Ectodermal cell (in vitro differentiated cells): Measurements from ENCODE around the gene STARD8.

Experiments used
- H3K27ac ChIP-seq: 2 replicates; pipeline ENCODE4 v1.7.0; 2013; ENCODE audit warnings: mild to moderate bottlenecking, low read depth, low read length; ENCODE audit not compliant: insufficient read depth, poor library complexity, severe bottlenecking
- H3K27me3 ChIP-seq: 2 replicates; pipeline ENCODE4 v1.7.0; 2013; ENCODE audit warnings: mild to moderate bottlenecking, low read length; ENCODE audit not compliant: insufficient read depth, control insufficient read depth, poor library complexity, severe bottlenecking
- H3K36me3 ChIP-seq: one replicate; pipeline ENCODE4 v1.7.0; 2013; ENCODE audit warnings: low read length; ENCODE audit not compliant: control insufficient read depth, insufficient read depth
- H3K4me1 ChIP-seq: one replicate; pipeline ENCODE4 v1.7.0; 2013; ENCODE audit warnings: low read length; ENCODE audit not compliant: control insufficient read depth, insufficient read depth
- H3K4me3 ChIP-seq: 2 replicates; pipeline ENCODE4 v1.7.0; 2013; ENCODE audit warnings: low read depth, low read length, control low read depth; ENCODE audit not compliant: insufficient read depth
- H3K9me3 ChIP-seq: 2 replicates; pipeline ENCODE4 v1.7.0; 2013; ENCODE audit warnings: mild to moderate bottlenecking, low read length, moderate library complexity; ENCODE audit not compliant: control insufficient read depth
- WGBS, 2 experiments: methylation state at CpG; one replicate each; pipeline ENCODE4 v1.1.7; 2013; ENCODE audit warnings: missing lambda C conversion rate in 2 of 2; 5-methylcytosine and 5-hydroxymethylcytosine counted together

Gene STARD8

GRCh38 chrX:68714856-68715255 lies 67.4 kb downstream of the STARD8 start:
- H3K4me1 ChIP-seq = peaks cover 6% of the 10 kb centered on the region
- no peak overlapping the region for H3K4me3 ChIP-seq
- H3K9me3 ChIP-seq = no peaks in the 10 kb centered on the region
- no peaks in the 10 kb centered on the region for H3K27me3 ChIP-seq
- H3K27ac ChIP-seq = no peak overlapping the region
- WGBS, 2 experiments = 95 to 98% methylated on average over 3 of the region's 3 CpGs
- H3K36me3 ChIP-seq = no peaks in the 10 kb centered on the region

GRCh38 chrX:68717196-68717595 lies 69.7 kb downstream of the STARD8 start:
- Histone ChIP-seq H3K36me3 (no peaks in the 10 kb centered on the region), H3K27me3 (no peaks in the 10 kb centered on the region), H3K9me3 (no peaks in the 10 kb centered on the region), H3K27ac (no peak overlapping the region), H3K4me1 (peaks cover 6% of the 10 kb centered on the region), H3K4me3 (no peak overlapping the region)
- 89 to 95% methylated on average over 13 of the region's 13 CpGs for WGBS, 2 experiments

GRCh38 chrX:68717663-68718442 lies 70.4 kb downstream of the STARD8 start:
- Histone ChIP-seq H3K36me3 (no peaks in the 10 kb centered on the region), H3K27ac (no peak overlapping the region), H3K4me1 (peaks cover 6% of the 10 kb centered on the region), H3K9me3 (no peaks in the 10 kb centered on the region), H3K27me3 (no peaks in the 10 kb centered on the region), H3K4me3 (no peak overlapping the region)
- 95% methylated on average over 24 of the region's 24 CpGs for WGBS, 2 experiments

GRCh38 chrX:68718443-68718820 lies 71.0 kb downstream of the STARD8 start:
- H3K4me3 ChIP-seq = no peak overlapping the region
- H3K27ac ChIP-seq = no peak overlapping the region
- 94 to 95% methylated on average over 10 of the region's 10 CpGs for WGBS, 2 experiments
- no peaks in the 10 kb centered on the region for H3K36me3 ChIP-seq
- peaks cover 6% of the 10 kb centered on the region for H3K4me1 ChIP-seq
- H3K9me3 ChIP-seq = no peaks in the 10 kb centered on the region
- no peaks in the 10 kb centered on the region for H3K27me3 ChIP-seq

GRCh38 chrX:68719181-68719903 lies 71.9 kb downstream of the STARD8 start:
- Histone ChIP-seq H3K4me1 (no peaks in the 10 kb centered on the region), H3K9me3 (no peaks in the 10 kb centered on the region), H3K4me3 (no peak overlapping the region), H3K27me3 (no peaks in the 10 kb centered on the region), H3K36me3 (no peaks in the 10 kb centered on the region), H3K27ac (no peak overlapping the region)
- 90 to 94% methylated on average over 14 of the region's 14 CpGs for WGBS, 2 experiments

- H3K27ac ChIP-seq = no peak overlapping the region
- H3K27me3 ChIP-seq = no peaks in the 10 kb centered on the region
- no peaks in the 10 kb centered on the region for H3K4me1 ChIP-seq
- no peaks in the 10 kb centered on the region for H3K36me3 ChIP-seq
- 89 to 93% methylated on average over 11 of the region's 11 CpGs for WGBS, 2 experiments
- H3K9me3 ChIP-seq = no peaks in the 10 kb centered on the region
- no peak overlapping the region for H3K4me3 ChIP-seq
Observed at GRCh38 chrX:68719904-68720614, 72.6 kb downstream of the STARD8 start.

- Histone ChIP-seq H3K27me3 (no peaks in the 10 kb centered on the region), H3K9me3 (no peaks in the 10 kb centered on the region), H3K36me3 (no peaks in the 10 kb centered on the region), H3K27ac (no peak overlapping the region), H3K4me3 (no peak overlapping the region), H3K4me1 (no peaks in the 10 kb centered on the region)
- 91 to 93% methylated on average over 9 of the region's 9 CpGs for WGBS, 2 experiments
Observed at GRCh38 chrX:68720851-68721250, 73.4 kb downstream of the STARD8 start.

GRCh38 chrX:68721546-68721945 lies 74.1 kb downstream of the STARD8 start:
- 96% methylated on average over 7 of the region's 7 CpGs for WGBS, 2 experiments
- no peaks in the 10 kb centered on the region for H3K9me3 ChIP-seq
- H3K27me3 ChIP-seq = no peaks in the 10 kb centered on the region

GRCh38 chrX:68721991-68722860 lies 74.8 kb downstream of the STARD8 start:
- Histone ChIP-seq H3K27me3 (no peaks in the 10 kb centered on the region), H3K36me3 (no peaks in the 10 kb centered on the region), H3K27ac (no peak overlapping the region), H3K4me1 (no peaks in the 10 kb centered on the region), H3K4me3 (no peak overlapping the region), H3K9me3 (no peaks in the 10 kb centered on the region)
- 91 to 92% methylated on average over 16 of the region's 16 CpGs for WGBS, 2 experiments

More at GRCh38 chrX:68721546-68721945, 74.1 kb downstream of the STARD8 start:
- Histone ChIP-seq H3K36me3 (no peaks in the 10 kb centered on the region), H3K27ac (no peak overlapping the region), H3K4me3 (no peak overlapping the region), H3K4me1 (no peaks in the 10 kb centered on the region)
